ENCODE data around the gene RPRD1B.

Gene RPRD1B

DNA sequence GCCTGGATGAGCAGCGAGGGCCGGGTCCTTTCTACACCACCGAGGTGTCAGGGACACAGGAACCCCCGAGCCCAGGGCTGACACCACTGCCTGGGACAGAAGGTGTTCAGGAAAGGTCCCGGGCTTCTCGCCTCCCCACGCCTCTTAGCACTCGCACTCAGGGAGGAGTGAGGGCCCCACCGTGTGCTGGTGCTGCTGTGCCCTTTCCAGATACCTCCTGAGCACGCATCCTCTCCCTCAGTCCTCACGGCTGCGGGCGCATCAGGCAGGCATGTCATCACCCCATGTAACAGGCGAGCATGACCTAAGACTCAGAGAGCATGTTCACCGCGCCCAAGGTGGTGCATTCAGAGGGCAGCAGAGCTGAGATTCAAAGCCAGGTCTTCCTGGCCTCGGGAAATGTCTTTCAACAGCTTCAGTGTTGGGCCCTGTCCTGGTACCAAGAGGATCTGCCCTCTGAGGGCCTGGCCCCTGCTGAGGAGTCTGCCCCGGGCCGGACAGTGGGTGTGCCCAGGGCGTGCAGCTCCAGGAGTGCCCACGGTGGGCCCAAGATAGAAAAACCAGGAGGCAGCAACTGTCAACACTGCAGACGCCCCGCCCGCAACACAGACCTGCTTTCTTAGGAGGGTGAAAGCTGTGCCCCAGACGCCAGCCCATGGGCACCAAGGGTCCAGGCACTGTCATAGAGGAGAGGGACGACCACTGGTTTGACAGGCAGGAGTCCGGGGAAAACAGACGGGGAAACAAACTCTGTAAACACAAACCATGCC, 102.3 kb downstream of the RPRD1B start:
- no CpG with 5 or more reads among the region's 28 CpGs for whole genome bisulfite sequencing (ENCODE audit: insufficient coverage, insufficient read length)
- Histone ChIP-seq H3K4me3 (ENCODE audit: low read length) (no peak overlapping the region), H3K27me3 (ENCODE audit: control insufficient read depth, insufficient read depth, low read length) (no peaks in the 10 kb centered on the region), H3K36me3 (ENCODE audit: control insufficient read depth, insufficient read depth, low read length) (no peaks in the 10 kb centered on the region), H3K9me3 (ENCODE audit: control insufficient read depth, insufficient read depth, low read length) (no peaks in the 10 kb centered on the region), H3K4me1 (ENCODE audit: control insufficient read depth, insufficient read depth, low read length) (0 out of 2 replicates have a peak, but pooled peaks cover 1% of the 10 kb centered on the region), H3K27ac (ENCODE audit: low read length) (no peak overlapping the region)
- DNase-seq (ENCODE audit: low read depth, low spot score) = no peak

DNA sequence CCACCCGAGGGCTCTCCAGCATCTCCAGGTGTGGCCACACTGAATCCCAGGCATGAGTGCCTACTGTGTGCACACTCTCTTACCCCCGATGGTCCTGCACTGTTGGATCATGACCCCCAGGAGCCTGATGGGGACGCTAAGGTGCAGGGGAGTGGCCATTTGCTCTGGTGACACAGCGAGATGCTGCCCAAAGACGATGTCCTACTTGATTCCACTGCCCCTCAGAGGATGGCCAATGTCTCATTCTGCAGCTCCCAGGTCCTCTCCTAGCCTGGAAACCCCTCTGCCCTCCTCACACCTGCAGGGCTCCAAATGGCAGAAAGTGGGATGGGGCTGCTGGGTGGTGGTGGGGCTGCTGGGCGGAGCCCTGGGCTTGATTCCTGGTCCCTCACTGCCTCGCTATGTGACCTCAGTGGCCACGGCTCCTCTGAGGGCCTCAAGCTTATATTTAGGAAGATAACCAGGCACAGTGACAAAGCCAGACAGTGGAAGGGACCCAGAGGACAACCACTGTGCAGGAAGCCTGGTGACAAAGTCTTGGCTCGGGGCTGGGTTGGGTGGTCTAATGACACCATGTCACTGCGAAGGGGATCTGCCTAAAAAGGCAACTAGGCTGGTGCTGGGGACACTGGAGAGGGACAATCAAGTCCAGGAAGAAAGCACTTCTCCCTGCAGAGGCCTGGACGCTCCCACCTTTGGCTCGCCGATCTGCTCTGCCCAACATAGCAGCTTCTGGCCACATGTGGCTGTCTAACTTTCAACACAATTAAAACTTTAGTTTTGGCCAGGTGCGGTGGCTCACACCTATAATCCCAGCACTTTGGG, 103.1 kb downstream of the RPRD1B start:
- no CpG with 5 or more reads among the region's 14 CpGs for WGBS (ENCODE audit: insufficient coverage, insufficient read length)

DNA sequence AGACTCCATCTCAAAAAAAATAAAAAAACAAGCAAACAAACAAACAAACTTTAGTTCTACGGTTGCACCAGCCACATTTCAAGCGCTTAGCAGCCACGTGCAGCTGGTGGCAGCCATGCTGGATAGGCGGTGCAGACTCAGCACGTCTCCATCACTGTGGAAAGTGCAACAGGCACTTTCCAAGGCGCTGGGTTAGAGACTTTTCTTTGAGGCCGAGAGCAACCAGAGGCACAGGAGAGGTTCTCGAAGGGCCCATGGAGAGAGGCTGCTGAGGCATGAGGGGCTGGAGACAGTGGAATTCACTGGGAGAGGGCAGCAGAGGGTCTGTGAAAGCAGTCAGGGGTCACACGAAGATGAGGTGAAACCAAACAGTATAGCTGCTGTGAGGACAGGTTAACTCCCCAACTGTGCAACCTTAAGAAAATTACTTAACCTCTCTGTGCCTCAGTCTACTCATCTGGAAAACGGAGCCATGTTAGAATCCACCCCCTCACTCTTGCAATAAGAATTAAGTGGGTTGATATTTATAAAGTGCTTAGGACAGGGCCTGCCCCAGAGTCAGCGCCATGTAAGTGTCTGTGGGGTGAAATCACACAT, 104.0 kb downstream of the RPRD1B start:
- DNase-seq (ENCODE audit: low read depth, low spot score) = no peak
- Histone ChIP-seq H3K4me3 (ENCODE audit: low read length) (no peak overlapping the region), H3K36me3 (ENCODE audit: control insufficient read depth, insufficient read depth, low read length) (no peaks in the 10 kb centered on the region), H3K4me1 (ENCODE audit: control insufficient read depth, insufficient read depth, low read length) (peaks cover 3% of the 10 kb centered on the region; the same call in 1 of the 2 replicates), H3K27ac (ENCODE audit: low read length) (no peak overlapping the region), H3K27me3 (ENCODE audit: control insufficient read depth, insufficient read depth, low read length) (no peaks in the 10 kb centered on the region), H3K9me3 (ENCODE audit: control insufficient read depth, insufficient read depth, low read length) (no peaks in the 10 kb centered on the region)
- no CpG with 5 or more reads among the region's 11 CpGs for WGBS (ENCODE audit: insufficient coverage, insufficient read length)

More for the DNA sequence above, 103.1 kb downstream of the RPRD1B start:
- H3K27ac ChIP-seq (ENCODE audit: low read length) = no peak overlapping the region
- peaks cover 3% of the 10 kb centered on the region; the same call in 1 of the 2 replicates for H3K4me1 ChIP-seq (ENCODE audit: control insufficient read depth, insufficient read depth, low read length)
- H3K36me3 ChIP-seq (ENCODE audit: control insufficient read depth, insufficient read depth, low read length) = no peaks in the 10 kb centered on the region
- H3K27me3 ChIP-seq (ENCODE audit: control insufficient read depth, insufficient read depth, low read length) = no peaks in the 10 kb centered on the region
- H3K4me3 ChIP-seq (ENCODE audit: low read length) = no peak overlapping the region
- no peak for DNase-seq (ENCODE audit: low read depth, low spot score)
- no peaks in the 10 kb centered on the region for H3K9me3 ChIP-seq (ENCODE audit: control insufficient read depth, insufficient read depth, low read length)

DNA sequence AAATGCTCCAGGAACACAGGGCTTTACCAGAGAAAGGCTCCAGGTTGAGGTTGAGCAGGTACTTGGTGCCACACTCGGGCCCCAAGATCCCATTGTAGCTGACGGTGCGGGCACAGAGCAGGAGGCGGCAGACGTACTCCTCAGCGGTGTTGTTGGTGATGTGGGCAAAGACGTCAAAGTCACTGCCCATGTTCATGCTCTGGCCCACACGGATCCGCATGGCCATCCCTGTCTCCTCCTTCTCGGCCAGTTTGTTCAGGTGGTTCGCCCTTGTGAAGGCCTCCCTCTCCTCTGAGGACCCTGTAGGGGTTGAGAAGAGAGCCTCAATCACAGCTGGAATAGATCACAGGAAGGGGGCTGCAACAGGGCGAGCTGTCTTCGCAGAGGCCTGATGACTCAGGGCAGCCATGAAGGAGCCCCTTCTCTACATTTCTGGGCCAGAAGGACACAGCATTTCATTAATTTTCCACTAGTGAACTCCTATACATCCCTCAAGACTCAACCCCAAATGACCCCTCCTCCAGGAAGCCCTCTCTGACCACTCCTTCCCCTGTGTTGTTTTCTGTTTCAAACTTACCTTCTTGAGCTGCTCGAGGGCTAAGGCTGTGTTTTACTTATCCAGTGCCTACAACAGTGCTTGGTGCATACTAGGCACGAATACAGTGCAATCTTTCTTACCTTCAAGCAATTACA, 104.7 kb downstream of the RPRD1B start:
- no CpG with 5 or more reads among the region's 15 CpGs for WGBS (ENCODE audit: insufficient coverage, insufficient read length)
- H3K36me3 ChIP-seq (ENCODE audit: control insufficient read depth, insufficient read depth, low read length) = no peaks in the 10 kb centered on the region
- H3K27me3 ChIP-seq (ENCODE audit: control insufficient read depth, insufficient read depth, low read length) = no peaks in the 10 kb centered on the region
- no peak overlapping the region for H3K4me3 ChIP-seq (ENCODE audit: low read length)
- H3K9me3 ChIP-seq (ENCODE audit: control insufficient read depth, insufficient read depth, low read length) = no peaks in the 10 kb centered on the region
- peaks cover 3% of the 10 kb centered on the region; the same call in 1 of the 2 replicates for H3K4me1 ChIP-seq (ENCODE audit: control insufficient read depth, insufficient read depth, low read length)
- no peak overlapping the region for H3K27ac ChIP-seq (ENCODE audit: low read length)
- DNase-seq (ENCODE audit: low read depth, low spot score) = no peak

DNA sequence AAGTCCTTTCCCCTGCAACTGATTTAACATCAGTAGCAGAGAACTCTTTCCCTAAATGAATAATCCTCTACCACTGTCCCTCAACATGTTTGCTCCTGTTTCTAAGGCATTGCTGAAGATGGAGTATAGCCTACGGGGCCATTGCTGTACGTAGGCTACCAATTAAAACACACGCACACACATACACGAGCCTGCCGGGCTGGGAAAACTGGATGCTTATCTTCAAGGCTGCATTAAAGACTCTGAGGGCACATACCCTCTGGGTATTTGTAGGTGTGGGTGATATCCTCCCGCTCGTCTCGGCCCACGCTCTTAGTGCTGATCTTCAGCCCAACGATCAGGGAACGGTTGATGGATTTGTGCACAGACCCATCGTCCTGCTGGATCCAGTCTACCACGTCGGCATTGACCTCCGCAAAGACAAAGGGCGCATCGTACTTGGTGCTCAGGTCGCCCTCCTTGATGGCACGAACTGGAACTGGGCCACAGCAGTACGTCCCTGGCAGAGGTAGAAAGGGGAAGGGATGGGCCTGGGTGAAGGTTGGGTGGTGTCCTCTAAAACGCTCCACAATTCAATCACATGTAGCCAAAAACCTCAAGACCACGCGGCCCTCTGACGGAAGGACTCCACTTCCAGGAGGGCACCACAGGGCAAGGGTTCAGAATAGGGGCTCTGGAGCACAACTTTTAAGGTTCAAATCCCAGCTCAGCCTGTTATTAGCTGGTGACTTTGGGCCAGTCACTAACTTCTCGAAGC, 105.8 kb downstream of the RPRD1B start:
- Histone ChIP-seq H3K9me3 (ENCODE audit: control insufficient read depth, insufficient read depth, low read length) (no peaks in the 10 kb centered on the region), H3K36me3 (ENCODE audit: control insufficient read depth, insufficient read depth, low read length) (no peaks in the 10 kb centered on the region), H3K27me3 (ENCODE audit: control insufficient read depth, insufficient read depth, low read length) (no peaks in the 10 kb centered on the region), H3K4me3 (ENCODE audit: low read length) (no peak overlapping the region), H3K27ac (ENCODE audit: low read length) (no peak overlapping the region), H3K4me1 (ENCODE audit: control insufficient read depth, insufficient read depth, low read length) (peaks cover 5% of the 10 kb centered on the region; the same call in 1 of the 2 replicates)
- no peak for DNase-seq (ENCODE audit: low read depth, low spot score)
- no CpG with 5 or more reads among the region's 25 CpGs for WGBS (ENCODE audit: insufficient coverage, insufficient read length)

DNA sequence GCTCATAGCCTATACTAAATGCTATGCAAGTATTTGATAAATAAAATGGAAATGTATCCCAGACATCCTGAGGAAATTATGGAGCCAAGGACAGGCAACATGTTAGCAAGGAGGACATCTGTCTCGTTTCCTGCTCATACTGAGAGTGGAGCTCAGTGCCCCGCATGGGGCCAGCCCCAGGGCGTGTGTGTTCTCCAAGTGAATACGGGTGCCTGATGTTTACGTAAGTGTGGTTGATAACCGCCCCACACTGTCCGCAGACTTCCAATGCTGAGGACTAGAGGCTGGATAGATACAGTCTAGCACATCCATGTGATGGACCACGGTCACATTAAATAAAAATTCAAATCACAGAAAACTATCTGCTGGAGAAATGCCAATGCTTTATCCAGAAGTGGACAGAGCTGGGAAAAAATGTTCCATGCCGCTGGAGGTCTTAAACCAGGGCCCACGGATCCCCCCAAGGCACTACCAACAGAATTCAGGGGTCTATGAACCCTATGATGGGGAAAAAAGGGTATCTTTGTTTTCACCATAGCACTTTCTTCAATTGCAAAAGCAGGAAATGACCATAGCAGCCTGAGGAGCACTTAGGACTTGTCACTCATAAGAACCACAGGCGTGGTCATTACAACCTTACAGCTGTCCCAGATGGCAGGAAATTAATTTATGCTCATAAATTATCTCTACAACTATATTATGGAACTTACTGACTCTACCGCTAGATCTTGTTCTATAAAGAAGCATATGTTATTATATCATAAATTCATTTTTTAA, 106.6 kb downstream of the RPRD1B start:
- Histone ChIP-seq H3K4me3 (ENCODE audit: low read length) (no peak overlapping the region), H3K9me3 (ENCODE audit: control insufficient read depth, insufficient read depth, low read length) (no peaks in the 10 kb centered on the region), H3K27ac (ENCODE audit: low read length) (no peak overlapping the region), H3K27me3 (ENCODE audit: control insufficient read depth, insufficient read depth, low read length) (no peaks in the 10 kb centered on the region), H3K36me3 (ENCODE audit: control insufficient read depth, insufficient read depth, low read length) (no peaks in the 10 kb centered on the region), H3K4me1 (ENCODE audit: control insufficient read depth, insufficient read depth, low read length) (peaks cover 3% of the 10 kb centered on the region; the same call in 1 of the 2 replicates)
- no peak for DNase-seq (ENCODE audit: low read depth, low spot score)
- no CpG with 5 or more reads among the region's 12 CpGs for WGBS (ENCODE audit: insufficient coverage, insufficient read length)

DNA sequence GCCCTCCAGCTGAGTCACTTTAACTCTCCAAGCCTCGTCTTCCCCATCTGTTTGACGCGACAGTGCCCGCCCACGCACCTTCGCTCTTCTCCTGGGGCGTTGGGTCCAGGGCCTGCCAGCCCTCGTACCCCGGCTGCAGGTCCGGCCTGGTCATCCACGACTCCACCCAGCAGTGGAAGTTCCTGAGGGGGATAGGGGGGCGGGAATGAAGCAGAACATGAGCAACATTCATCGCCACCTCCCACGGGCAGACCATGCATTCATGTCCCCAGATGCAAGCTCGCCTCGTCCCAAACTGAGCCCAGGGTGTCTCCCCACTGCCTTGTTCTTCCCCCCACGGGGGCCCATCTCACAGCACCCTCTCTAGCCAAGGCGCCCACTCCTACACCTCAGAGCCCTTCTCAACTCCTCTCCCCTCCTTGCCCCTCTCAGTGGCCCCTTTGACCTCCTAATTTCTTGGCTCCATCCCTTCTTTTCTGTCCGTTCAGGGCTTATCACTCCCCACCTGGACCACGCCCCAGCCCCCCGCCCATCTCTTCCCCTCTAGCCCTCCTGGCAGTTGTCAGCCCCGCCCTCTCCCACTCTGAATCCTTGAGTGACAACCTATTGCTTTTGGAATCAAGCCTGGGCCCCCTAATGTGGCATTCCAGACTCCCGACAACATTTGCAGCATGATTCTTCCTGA, 107.8 kb downstream of the RPRD1B start:
- no peak overlapping the region for H3K27ac ChIP-seq (ENCODE audit: low read length)
- H3K36me3 ChIP-seq (ENCODE audit: control insufficient read depth, insufficient read depth, low read length) = no peaks in the 10 kb centered on the region
- peaks cover 3% of the 10 kb centered on the region; the same call in 1 of the 2 replicates for H3K4me1 ChIP-seq (ENCODE audit: control insufficient read depth, insufficient read depth, low read length)
- no peaks in the 10 kb centered on the region for H3K27me3 ChIP-seq (ENCODE audit: control insufficient read depth, insufficient read depth, low read length)
- WGBS (ENCODE audit: insufficient coverage, insufficient read length) = no CpG with 5 or more reads among the region's 23 CpGs
- DNase-seq (ENCODE audit: low read depth, low spot score) = no peak
- no peak overlapping the region for H3K4me3 ChIP-seq (ENCODE audit: low read length)
- H3K9me3 ChIP-seq (ENCODE audit: control insufficient read depth, insufficient read depth, low read length) = no peaks in the 10 kb centered on the region
